Suprapubic skin (tissue), 4 donors: Measurements from ENCODE around the gene ACTG1. TPM values are rescaled to one million over a fixed set of nuclear protein-coding genes. Genes with fewer than 3 reads are reported as not detected.

Experiments used
- DNase-seq, 2 donors: peaks; one replicate each; pipeline ENCODE4 v3.0.0-alpha.2; 2019; ENCODE audit warnings: low spot score in 2 of 2
- H3K27ac ChIP-seq: fragments of 200-600 bp; sonication (generic); one replicate; pipeline ENCODE4 v1.5.1; 2019
- H3K27me3 ChIP-seq: fragments of 200-600 bp; sonication (generic); one replicate; pipeline ENCODE4 v1.5.1; 2019
- H3K36me3 ChIP-seq: fragments of 200-600 bp; sonication (generic); one replicate; pipeline ENCODE4 v1.5.1; 2019
- H3K4me1 ChIP-seq: fragments of 200-600 bp; sonication (generic); one replicate; pipeline ENCODE4 v1.5.1; 2019
- H3K4me3 ChIP-seq: fragments of 200-600 bp; sonication (generic); one replicate; pipeline ENCODE4 v1.5.1; 2019; ENCODE audit warnings: mild to moderate bottlenecking
- H3K9me3 ChIP-seq: fragments of 200-600 bp; sonication (generic); one replicate; pipeline ENCODE4 v1.5.1; 2019
- CTCF ChIP-seq, 2 donors: fragments of 200-600 bp in 1 of 2; fragments of 450-650 bp in 1 of 2; sonication (generic) in 1 of 2; IDR thresholded peaks; one replicate each; pipeline ENCODE4 v1.5.1; 2016 to 2019; ENCODE audit warnings: antibody characterized with exemption in 2 of 2, mild to moderate bottlenecking in 1 of 2, moderate library complexity in 1 of 2
- EP300 ChIP-seq: sonication (generic); formaldehyde crosslinking; IDR thresholded peaks from one replicate; pipeline ENCODE4 v1.6.1; 2017; ENCODE audit warnings: antibody characterized with exemption
- POLR2A ChIP-seq, 2 donors: fragments of 450-650 bp; IDR thresholded peaks; one replicate each; pipeline ENCODE4 v1.6.1; 2017; ENCODE audit warnings: antibody characterized with exemption in 2 of 2, mild to moderate bottlenecking in 2 of 2, moderate library complexity in 2 of 2
- POLR2AphosphoS5 ChIP-seq, 3 donors: sonication (generic); formaldehyde crosslinking; IDR thresholded peaks; one replicate each; pipeline ENCODE4 v1.6.1; 2017; ENCODE audit warnings: antibody characterized with exemption in 3 of 3
- WGBS: methylation state at CpG from one replicate; pipeline ENCODE4 v1.1.5; 2018; 5-methylcytosine and 5-hydroxymethylcytosine counted together
- total RNA-seq, 4 donors: library from RNA; depleted of rRNA; stranded (reverse); fragments of >200 nt; gene quantifications; one replicate each; pipeline ENCODE4 v1.1.0, GENCODE V29; 2016

The ACTG1 gene
- total RNA-seq, 4 donors from 2014 or later: 2,659 to 6,485 (median 4,163) TPM

- no peak for DNase-seq
- Histone ChIP-seq H3K36me3 (peaks cover 37% of the 10 kb centered on the region), H3K9me3 (no peaks in the 10 kb centered on the region), H3K4me1 (peaks cover 19% of the 10 kb centered on the region), H3K27me3 (peaks cover 29% of the 10 kb centered on the region), H3K4me3 (no peak overlapping the region), H3K27ac (no peak overlapping the region)
- TF ChIP-seq CTCF (IDR thresholded peaks at IDR 0.05) (no peak), POLR2A (IDR thresholded peaks at IDR 0.05) (no peak), POLR2AphosphoS5 (IDR thresholded peaks at IDR 0.05) (no peak), EP300 (no peak)
- WGBS: 69% methylated on average over 21 of the region's 26 CpGs
These were observed 25.4 kb upstream of the ACTG1 start for GRCh38 chr17:81537856-81538555.

- H3K4me3 ChIP-seq: no peak overlapping the region
- H3K27me3 ChIP-seq: peaks cover 29% of the 10 kb centered on the region
- DNase-seq: no peak
- no peak overlapping the region for H3K27ac ChIP-seq
- peaks cover 31% of the 10 kb centered on the region for H3K36me3 ChIP-seq
- no peaks in the 10 kb centered on the region for H3K9me3 ChIP-seq
- TF ChIP-seq CTCF (IDR thresholded peaks at IDR 0.05) (peak; percentile 37 to 47), EP300 (no peak)
- H3K4me1 ChIP-seq: peaks cover 19% of the 10 kb centered on the region
- WGBS: 13% methylated on average over 6 of the region's 17 CpGs
These were observed 24.8 kb upstream of the ACTG1 start for GRCh38 chr17:81537343-81537855.

- H3K9me3 ChIP-seq: no peaks in the 10 kb centered on the region
- H3K36me3 ChIP-seq: peaks cover 30% of the 10 kb centered on the region
- no peak overlapping the region for H3K27ac ChIP-seq
- H3K27me3 ChIP-seq: peaks cover 29% of the 10 kb centered on the region
- DNase-seq: no peak
- 6% methylated on average over 31 of the region's 89 CpGs for WGBS
- TF ChIP-seq POLR2A (IDR thresholded peaks at IDR 0.05) (no peak), EP300 (no peak), CTCF (IDR thresholded peaks at IDR 0.05) (no peak), POLR2AphosphoS5 (IDR thresholded peaks at IDR 0.05) (no peak)
- H3K4me1 ChIP-seq: peaks cover 19% of the 10 kb centered on the region
- H3K4me3 ChIP-seq: peak overlapping the region; percentile 7
These were observed 24.0 kb upstream of the ACTG1 start for GRCh38 chr17:81536299-81537290.

DNA sequence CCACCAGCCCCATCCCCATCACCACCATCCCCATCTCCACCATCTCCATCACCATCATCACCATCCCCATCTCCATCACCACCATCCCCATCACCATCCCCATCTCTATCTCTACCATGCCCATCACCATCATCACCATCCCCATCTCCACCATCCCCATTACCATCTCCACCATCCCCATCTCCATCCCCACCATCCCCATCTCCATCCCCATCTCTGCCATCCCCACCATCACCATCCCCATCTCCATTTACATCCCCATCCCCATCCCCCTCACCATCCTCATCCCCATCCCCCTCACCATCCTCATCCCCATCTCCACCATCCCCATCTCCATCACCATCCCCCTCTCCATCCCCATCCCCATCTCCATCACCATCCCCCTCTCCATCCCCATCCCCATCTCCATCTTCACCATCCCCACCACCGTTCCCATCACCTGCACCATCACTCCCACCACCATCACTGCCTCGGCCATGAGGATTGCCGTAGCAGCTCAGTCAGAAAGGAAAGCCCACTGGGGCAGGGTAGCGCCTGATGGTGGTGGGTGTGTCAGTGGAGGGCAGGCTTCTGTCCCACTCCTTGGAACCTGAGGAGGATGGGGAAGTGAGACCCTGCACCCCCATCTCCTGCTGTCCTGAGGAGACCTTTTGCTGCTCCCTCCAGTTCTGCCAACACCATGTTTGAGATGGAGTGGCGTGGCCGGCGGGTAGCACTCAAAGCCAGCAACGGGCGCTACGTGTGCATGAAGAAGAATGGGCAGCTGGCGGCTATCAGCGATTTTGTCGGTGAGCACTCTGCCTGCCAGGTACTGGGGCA is 23.1 kb upstream of the ACTG1 start:
- peaks cover 21% of the 10 kb centered on the region for H3K36me3 ChIP-seq
- no peak overlapping the region for H3K4me3 ChIP-seq
- 70% methylated on average over 9 of the region's 13 CpGs for WGBS
- H3K4me1 ChIP-seq: peaks cover 19% of the 10 kb centered on the region
- TF ChIP-seq POLR2A (IDR thresholded peaks at IDR 0.05) (no peak), EP300 (no peak), CTCF (IDR thresholded peaks at IDR 0.05) (no peak), POLR2AphosphoS5 (IDR thresholded peaks at IDR 0.05) (no peak)
- H3K9me3 ChIP-seq: no peaks in the 10 kb centered on the region
- no peak overlapping the region for H3K27ac ChIP-seq
- no peak for DNase-seq
- H3K27me3 ChIP-seq: peaks cover 29% of the 10 kb centered on the region
